ENCODE measurements around the gene P2RY8.

P2RY8 gene

GRCh38 chrX:1520350-1520749, 16.6 kb downstream of the P2RY8 start:
- H3K27ac ChIP-seq, result no peak overlapping the region
- TF ChIP-seq CTCF (conservative IDR thresholded peaks at IDR 0.05), result no peak

DNA sequence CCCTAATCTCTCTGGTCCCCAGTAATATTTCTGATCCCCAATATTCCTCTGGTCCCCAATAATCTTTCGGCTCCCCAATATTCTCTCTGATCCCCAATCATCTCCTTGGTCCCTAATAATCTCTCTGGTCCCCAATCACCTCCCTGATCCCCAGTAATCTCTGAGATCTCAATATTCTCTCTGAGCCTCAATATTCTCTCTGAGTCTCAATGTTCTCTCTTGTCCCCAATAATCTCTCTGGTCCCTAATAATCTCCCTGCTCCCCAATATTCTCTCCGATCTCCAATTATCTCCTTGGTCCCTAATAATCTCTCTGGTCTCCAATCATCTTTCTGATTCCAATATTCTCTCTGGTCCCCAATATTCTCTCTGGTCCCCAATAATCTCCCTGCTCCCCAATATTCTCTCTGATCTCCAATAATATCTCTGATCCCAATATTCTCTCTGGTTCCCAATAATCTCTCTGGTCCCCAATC, 17.9 kb downstream of the P2RY8 start:
- TF ChIP-seq CTCF (conservative IDR thresholded peaks at IDR 0.05), result no peak
- no peak overlapping the region for H3K27ac ChIP-seq

- TF ChIP-seq CTCF (conservative IDR thresholded peaks at IDR 0.05), result no peak
- no peak overlapping the region for H3K27ac ChIP-seq
Observed at GRCh38 chrX:1518512-1518911, 18.5 kb downstream of the P2RY8 start.

DNA sequence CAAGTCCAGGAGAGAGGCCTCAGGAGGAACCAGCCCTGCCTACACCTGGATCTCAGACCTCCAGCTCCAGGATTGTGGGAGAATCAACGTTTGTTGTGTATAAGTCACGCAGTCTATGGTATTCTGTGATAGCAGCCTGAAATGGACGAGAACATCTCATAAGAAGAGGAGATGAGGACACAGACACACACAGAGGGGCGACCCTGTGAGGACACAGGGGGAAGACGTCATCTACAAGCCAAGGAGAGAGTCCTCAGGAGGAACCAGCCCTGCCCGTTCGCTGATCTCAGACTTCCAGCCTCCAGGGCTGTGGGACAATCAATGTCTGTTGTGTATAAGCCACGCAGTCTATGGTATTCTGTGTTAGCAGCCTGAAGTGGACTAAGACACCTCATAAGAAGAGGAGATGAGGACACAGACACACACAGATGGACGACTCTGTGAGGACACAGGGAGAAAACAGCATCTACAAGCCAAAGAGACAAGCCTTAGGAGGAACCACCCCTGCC, 20.3 kb downstream of the P2RY8 start:
- H3K27ac ChIP-seq, result no peak overlapping the region
- TF ChIP-seq CTCF (conservative IDR thresholded peaks at IDR 0.05), result no peak

DNA sequence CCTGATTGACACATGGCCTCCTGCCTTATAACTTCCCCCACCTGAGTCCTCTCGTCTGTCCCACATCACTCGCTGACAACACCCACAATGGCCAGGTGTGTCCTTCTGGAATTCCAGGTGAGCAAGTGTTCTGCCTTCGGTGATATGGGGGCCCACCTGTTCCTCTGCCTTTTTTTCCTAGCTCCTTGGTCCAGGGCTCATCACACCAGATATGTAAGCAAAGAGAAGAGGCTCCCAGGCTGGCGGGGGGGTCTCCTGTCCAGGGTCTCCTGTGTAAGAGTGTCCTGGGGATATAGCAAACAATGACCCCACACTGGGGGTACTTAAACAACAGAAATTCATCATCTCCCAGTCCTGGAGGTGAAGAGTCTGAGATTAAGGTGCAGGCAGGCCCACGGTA, 25.2 kb downstream of the P2RY8 start:
- no peak overlapping the region for H3K27ac ChIP-seq
- TF ChIP-seq CTCF (conservative IDR thresholded peaks at IDR 0.05), result no peak

- H3K27ac ChIP-seq, result no peak overlapping the region
- TF ChIP-seq CTCF (conservative IDR thresholded peaks at IDR 0.05), result no peak
Observed at GRCh38 chrX:1511150-1511549, 25.8 kb downstream of the P2RY8 start.

- H3K27ac ChIP-seq, result no peak overlapping the region
- TF ChIP-seq CTCF (conservative IDR thresholded peaks at IDR 0.05), result no peak
Observed at GRCh38 chrX:1507511-1508463, 29.2 kb downstream of the P2RY8 start.
